Measurements from ENCODE around the gene SCGB1D2.

DNA sequence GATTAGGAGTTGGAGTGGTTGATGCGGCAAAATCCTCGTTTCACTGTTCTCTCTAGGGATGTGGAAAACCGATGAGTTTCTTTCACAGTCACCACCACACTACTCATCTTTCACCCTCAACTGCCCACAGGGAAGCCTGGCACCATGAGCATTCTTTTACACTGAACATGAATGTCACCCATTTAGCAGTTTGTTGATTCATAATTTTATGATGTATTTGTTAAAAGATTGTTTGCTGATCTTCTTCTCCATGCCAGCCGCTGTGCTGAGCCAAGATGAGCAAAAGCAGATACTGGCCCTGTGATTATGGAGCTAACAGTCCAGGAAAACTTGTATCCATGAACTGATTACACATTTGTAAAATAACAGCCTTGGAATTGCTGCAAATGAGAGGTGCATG is 3.9 kb upstream of the SCGB1D2 start:
- TF ChIP-seq, protein P1, sequence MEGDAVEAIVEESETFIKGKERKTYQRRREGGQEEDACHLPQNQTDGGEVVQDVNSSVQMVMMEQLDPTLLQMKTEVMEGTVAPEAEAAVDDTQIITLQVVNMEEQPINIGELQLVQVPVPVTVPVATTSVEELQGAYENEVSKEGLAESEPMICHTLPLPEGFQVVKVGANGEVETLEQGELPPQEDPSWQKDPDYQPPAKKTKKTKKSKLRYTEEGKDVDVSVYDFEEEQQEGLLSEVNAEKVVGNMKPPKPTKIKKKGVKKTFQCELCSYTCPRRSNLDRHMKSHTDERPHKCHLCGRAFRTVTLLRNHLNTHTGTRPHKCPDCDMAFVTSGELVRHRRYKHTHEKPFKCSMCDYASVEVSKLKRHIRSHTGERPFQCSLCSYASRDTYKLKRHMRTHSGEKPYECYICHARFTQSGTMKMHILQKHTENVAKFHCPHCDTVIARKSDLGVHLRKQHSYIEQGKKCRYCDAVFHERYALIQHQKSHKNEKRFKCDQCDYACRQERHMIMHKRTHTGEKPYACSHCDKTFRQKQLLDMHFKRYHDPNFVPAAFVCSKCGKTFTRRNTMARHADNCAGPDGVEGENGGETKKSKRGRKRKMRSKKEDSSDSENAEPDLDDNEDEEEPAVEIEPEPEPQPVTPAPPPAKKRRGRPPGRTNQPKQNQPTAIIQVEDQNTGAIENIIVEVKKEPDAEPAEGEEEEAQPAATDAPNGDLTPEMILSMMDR (IDR thresholded peaks at IDR 0.05; ENCODE audit: poor library complexity), result no peak
- no peak for TF ChIP-seq EZH2 (IDR thresholded peaks at IDR 0.05; ENCODE audit: borderline replicate concordance)

All from hepatocyte (in vitro differentiated cells).